Heart left ventricle (tissue), 13 donors: ENCODE data around the gene PRPSAP1.

Experiments used
- CTCF ChIP-seq, 12 donors: fragments of 200-600 bp; sonication (generic) in 4 of 12; IDR thresholded peaks; one replicate each; pipeline versions ENCODE4 v1.5.0 to v1.8.0; 2018 to 2022; ENCODE audit warnings: antibody characterized with exemption in 12 of 12, mild to moderate bottlenecking in 5 of 12
- POLR2A ChIP-seq, 2 donors: fragments of 450-650 bp; IDR thresholded peaks; one replicate each; pipeline ENCODE4 v1.6.1; 2017; ENCODE audit warnings: antibody characterized with exemption in 2 of 2, mild to moderate bottlenecking in 2 of 2, moderate library complexity in 2 of 2
- donor health status: ischemic (EF 13 %, LVEDD 7.1; RV severe dilation, severe dysfunction).
- donor health status: DM: no; HTN: yes; CAD: no.
- donor health status: DM: no; HTN: no; CAD: no.
- donor health status: ischemic (EF 25% LVEDD 6.9; RV normal size, moderate dysfunction).
- donor health status: ischemic (EF 25% LVEDD 5.7; RV mildly dilated, moderate dysfunction).
- donor health status: ischemic (EF 35%, LVEDD 5.7; RV mildly dilated, moderate dysfunction).
- donor health status: nonischemic (EF 11% LVEDD 7.7; RV severe dilation, severe dysfunction).
- donor health status: DM: yes; HTN: yes; CAD: no.
- donor health status: PGD.
- donor health status: ischemic (EF 29% LVEDD 5.4; RV normal size, mild dysfunction).
- donor health status: nonischemic (EF 23%, LVEDD 6.1; RV moderate dilation, normal function).

- TF ChIP-seq CTCF (IDR thresholded peaks at IDR 0.05) (peak in 10 of 12 donors; percentile 14 to 56 (median 28)), POLR2A (IDR thresholded peaks at IDR 0.05) (no peak)
Measured at GRCh38 chr17:76383546-76384221, 30.0 kb upstream of the PRPSAP1 start.
